22Rv1 (cell line): ENCODE data around the gene METTL13.

ENCODE experiments used
- CTCF ChIP-seq: fragments of 450-650 bp; IDR thresholded peaks from 2 replicates; pipeline ENCODE4 v1.5.1; 2017; ENCODE audit warnings: mild to moderate bottlenecking
- ZFX ChIP-seq: fragments of 450-650 bp; IDR thresholded peaks from 2 replicates; pipeline ENCODE4 v1.6.1; 2017; ENCODE audit warnings: antibody characterized with exemption, borderline replicate concordance

DNA sequence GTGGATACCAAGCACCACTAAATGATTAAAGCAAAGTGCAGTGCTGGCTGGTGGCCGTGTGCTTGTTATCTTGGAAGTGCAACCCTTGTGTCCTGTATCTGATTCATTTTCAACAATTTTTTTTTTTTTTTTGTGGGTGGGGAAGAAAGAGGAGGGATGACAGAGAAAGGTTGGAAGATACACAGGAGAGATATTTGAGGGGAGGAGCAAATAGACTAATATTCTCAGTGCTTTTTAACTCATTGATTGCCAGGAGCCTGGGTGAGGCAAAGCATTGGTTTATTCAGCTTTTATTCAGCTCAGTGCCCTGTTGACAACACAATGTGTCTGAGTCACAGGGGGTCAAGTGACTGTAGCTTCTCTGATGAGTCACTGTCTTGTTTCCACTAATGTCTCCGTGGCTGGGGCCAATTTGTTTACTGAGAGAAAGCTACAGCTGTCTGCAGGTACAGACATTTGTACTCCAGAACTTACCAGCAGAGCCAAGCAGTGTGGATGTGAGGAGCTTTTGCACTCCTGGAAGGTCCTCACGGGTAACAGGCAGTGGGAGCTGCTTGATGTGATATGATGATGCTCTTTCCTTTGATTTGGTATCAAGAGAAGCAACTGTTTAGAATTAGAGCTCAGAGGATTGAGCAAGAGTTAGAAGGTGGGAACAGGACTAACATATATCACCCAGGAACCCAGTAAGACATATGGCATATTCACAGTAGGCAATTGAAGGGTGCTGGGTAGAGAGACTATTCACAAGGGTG lies 36.2 kb downstream of the METTL13 start:
- TF ChIP-seq CTCF = no peak
- no peak for TF ChIP-seq ZFX
